Breast epithelium (tissue), 3 donors: ENCODE measurements around the gene TCF4.

Experiments used
- POLR2AphosphoS5 ChIP-seq, 3 donors: sonication (generic); formaldehyde crosslinking; IDR thresholded peaks; one replicate each; pipeline ENCODE4 v1.6.1; 2017; ENCODE audit warnings: antibody characterized with exemption in 3 of 3
- TF ChIP-seq, protein P1 (sequence below), 3 donors: fragments of 450-650 bp; IDR thresholded peaks; one replicate each; pipeline ENCODE4 v1.5.1; 2016 to 2017; ENCODE audit warnings: antibody characterized with exemption in 3 of 3, mild to moderate bottlenecking in 3 of 3, moderate library complexity in 3 of 3

DNA sequence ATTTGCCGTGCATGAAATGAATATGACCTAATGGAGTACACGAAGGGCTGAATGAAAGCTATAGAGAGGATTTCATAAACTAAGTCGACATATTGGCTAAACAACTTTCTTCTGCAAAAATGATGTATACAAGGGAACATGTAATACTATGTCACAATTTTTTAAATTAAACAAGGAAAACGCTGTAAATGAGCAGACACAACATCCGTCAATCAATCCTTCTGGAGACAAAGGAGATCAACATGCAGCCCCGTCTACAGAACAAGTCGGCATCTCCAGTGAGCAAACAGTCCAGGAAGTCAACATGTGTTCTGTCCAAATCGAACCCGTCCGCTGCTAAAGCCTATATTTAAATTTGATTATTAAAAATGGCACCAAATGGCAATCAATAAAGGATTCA, 180.8 kb downstream of the TCF4 start:
- TF ChIP-seq, protein P1, sequence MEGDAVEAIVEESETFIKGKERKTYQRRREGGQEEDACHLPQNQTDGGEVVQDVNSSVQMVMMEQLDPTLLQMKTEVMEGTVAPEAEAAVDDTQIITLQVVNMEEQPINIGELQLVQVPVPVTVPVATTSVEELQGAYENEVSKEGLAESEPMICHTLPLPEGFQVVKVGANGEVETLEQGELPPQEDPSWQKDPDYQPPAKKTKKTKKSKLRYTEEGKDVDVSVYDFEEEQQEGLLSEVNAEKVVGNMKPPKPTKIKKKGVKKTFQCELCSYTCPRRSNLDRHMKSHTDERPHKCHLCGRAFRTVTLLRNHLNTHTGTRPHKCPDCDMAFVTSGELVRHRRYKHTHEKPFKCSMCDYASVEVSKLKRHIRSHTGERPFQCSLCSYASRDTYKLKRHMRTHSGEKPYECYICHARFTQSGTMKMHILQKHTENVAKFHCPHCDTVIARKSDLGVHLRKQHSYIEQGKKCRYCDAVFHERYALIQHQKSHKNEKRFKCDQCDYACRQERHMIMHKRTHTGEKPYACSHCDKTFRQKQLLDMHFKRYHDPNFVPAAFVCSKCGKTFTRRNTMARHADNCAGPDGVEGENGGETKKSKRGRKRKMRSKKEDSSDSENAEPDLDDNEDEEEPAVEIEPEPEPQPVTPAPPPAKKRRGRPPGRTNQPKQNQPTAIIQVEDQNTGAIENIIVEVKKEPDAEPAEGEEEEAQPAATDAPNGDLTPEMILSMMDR (IDR thresholded peaks at IDR 0.05) = no peak
- no peak for TF ChIP-seq POLR2AphosphoS5 (IDR thresholded peaks at IDR 0.05)
